Esophagus squamous epithelium (tissue), 4 donors: ENCODE measurements around the gene NACA.

Experiments used
- POLR2A ChIP-seq, 4 donors: fragments of 450-650 bp; IDR thresholded peaks; one replicate each; pipeline ENCODE4 v1.6.1; 2017; ENCODE audit warnings: antibody characterized with exemption in 4 of 4, mild to moderate bottlenecking in 4 of 4, moderate library complexity in 3 of 4
- TF ChIP-seq, protein P1 (sequence below), 6 experiments: fragments of 450-650 bp in 4 of 6; fragments of 200-600 bp in 2 of 6; sonication (generic) in 2 of 6; IDR thresholded peaks; one replicate each; pipeline ENCODE4 v1.5.1; 2016 to 2019; ENCODE audit warnings: antibody characterized with exemption in 6 of 6, mild to moderate bottlenecking in 4 of 6, moderate library complexity in 4 of 6

DNA sequence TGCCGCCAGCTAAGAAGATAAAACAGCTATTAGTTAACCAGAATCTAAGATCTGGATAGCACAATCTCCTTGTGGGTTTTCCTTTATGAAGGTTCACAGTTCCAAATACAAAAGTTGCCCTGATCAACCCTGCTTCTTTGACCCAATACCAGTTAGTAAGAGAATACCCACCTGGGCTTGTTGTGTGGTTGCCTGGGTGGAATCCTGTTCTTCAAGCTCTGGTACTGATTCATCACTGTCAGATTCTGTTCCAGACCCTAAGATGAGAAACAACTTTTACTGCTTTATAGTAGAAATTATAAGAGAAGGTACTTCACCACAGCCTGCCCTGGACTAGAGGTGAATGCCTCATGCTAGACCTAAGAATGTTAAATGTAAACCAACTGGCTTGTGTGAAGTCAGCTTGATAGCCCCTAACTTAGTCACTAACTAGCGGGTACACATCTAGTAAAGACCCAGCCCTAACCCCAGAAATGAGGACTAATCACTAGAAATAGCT, 10.6 kb downstream of the NACA start:
- TF ChIP-seq, protein P1, sequence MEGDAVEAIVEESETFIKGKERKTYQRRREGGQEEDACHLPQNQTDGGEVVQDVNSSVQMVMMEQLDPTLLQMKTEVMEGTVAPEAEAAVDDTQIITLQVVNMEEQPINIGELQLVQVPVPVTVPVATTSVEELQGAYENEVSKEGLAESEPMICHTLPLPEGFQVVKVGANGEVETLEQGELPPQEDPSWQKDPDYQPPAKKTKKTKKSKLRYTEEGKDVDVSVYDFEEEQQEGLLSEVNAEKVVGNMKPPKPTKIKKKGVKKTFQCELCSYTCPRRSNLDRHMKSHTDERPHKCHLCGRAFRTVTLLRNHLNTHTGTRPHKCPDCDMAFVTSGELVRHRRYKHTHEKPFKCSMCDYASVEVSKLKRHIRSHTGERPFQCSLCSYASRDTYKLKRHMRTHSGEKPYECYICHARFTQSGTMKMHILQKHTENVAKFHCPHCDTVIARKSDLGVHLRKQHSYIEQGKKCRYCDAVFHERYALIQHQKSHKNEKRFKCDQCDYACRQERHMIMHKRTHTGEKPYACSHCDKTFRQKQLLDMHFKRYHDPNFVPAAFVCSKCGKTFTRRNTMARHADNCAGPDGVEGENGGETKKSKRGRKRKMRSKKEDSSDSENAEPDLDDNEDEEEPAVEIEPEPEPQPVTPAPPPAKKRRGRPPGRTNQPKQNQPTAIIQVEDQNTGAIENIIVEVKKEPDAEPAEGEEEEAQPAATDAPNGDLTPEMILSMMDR (IDR thresholded peaks at IDR 0.05), result no peak
- no peak for TF ChIP-seq POLR2A (IDR thresholded peaks at IDR 0.05)
